PFSK-1 (cell line): ENCODE measurements around the gene SLC25A42.
A peak's percentile ranks its signal among the peaks of the same experiment; 100 is the strongest.

Experiments
- FOXP2 ChIP-seq: optimal IDR thresholded peaks from 2 replicates; pipeline ENCODE3; 2011; ENCODE audit warnings: borderline replicate concordance, control low read depth, inconsistent platforms; ENCODE audit not compliant: insufficient read depth; ENCODE audit errors: extremely low read length, extremely low read depth
- POLR2AphosphoS5 ChIP-seq: IDR thresholded peaks from 2 replicates; pipeline ENCODE4 v1.6.1; 2012; ENCODE audit warnings: low read depth, mild to moderate bottlenecking, control low read depth, low read length, moderate library complexity
- REST ChIP-seq, 2 experiments: IDR thresholded peaks; 2 replicates each; pipeline versions ENCODE4 v1.6.1 to v1.8.0; 2011 to 2012; ENCODE audit warnings: low read depth in 2 of 2, low read length in 2 of 2, control low read depth in 1 of 2, inconsistent platforms in 1 of 2, mild to moderate bottlenecking in 1 of 2, moderate library complexity in 1 of 2; ENCODE audit not compliant: insufficient read depth in 1 of 2
- SIN3A ChIP-seq: IDR thresholded peaks from 2 replicates; pipeline ENCODE4 v1.6.1; 2012; ENCODE audit warnings: mild to moderate bottlenecking, low read length, moderate library complexity, borderline replicate concordance; ENCODE audit not compliant: insufficient read depth
- TAF1 ChIP-seq: IDR thresholded peaks from 2 replicates; pipeline ENCODE4 v1.6.1; 2012; ENCODE audit warnings: low read length, control low read depth, borderline replicate concordance; ENCODE audit not compliant: insufficient read depth

Gene SLC25A42

GRCh38 chr19:19033426-19034203, 30.2 kb upstream of the SLC25A42 start, which contains the start of the genes ARMC6 and SUGP2:
Gene ARMC6 (plus strand): TSS chr19:19033603. CDS start chr19:19034210, 607 bp downstream.
Gene SUGP2 (minus strand): TSS chr19:19033517. CDS start chr19:19031071, 2,446 bp downstream.
- TF ChIP-seq FOXP2 (peak; percentile 76), SIN3A (no peak), TAF1 (peak; percentile 45; the same call in 1 of the 2 replicates), POLR2AphosphoS5 (no peak; the same call in 1 of the 2 replicates), REST (IDR thresholded peaks at IDR 0.05; ENCODE audit: insufficient read depth in 1 of 2, low read depth in 2 of 2, low read length in 2 of 2) (no peak)

GRCh38 chr19:19034204-19034624, 29.6 kb upstream of the SLC25A42 start:
- TF ChIP-seq SIN3A (peak; percentile 90; the same call in 1 of the 2 replicates), REST (IDR thresholded peaks at IDR 0.05; ENCODE audit: insufficient read depth in 1 of 2, low read depth in 2 of 2, low read length in 2 of 2) (no peak), FOXP2 (no peak), TAF1 (peak; percentile 50; the same call in 1 of the 2 replicates), POLR2AphosphoS5 (peak; percentile 78; the same call in 1 of the 2 replicates)

GRCh38 chr19:19039901-19040300, 23.9 kb upstream of the SLC25A42 start:
- TF ChIP-seq TAF1 (no peak), FOXP2 (no peak), REST (IDR thresholded peaks at IDR 0.05; ENCODE audit: insufficient read depth in 1 of 2, low read depth in 2 of 2, low read length in 2 of 2) (no peak), SIN3A (no peak), POLR2AphosphoS5 (no peak)

GRCh38 chr19:19040417-19040816, 23.4 kb upstream of the SLC25A42 start:
- no peak for TF ChIP-seq TAF1
- no peak for TF ChIP-seq REST (IDR thresholded peaks at IDR 0.05; ENCODE audit: insufficient read depth in 1 of 2, low read depth in 2 of 2, low read length in 2 of 2)
- no peak for TF ChIP-seq FOXP2
- TF ChIP-seq POLR2AphosphoS5: no peak
- no peak for TF ChIP-seq SIN3A
